Testis (tissue), 3 donors: ENCODE data around the gene MAML2. TPM values are rescaled to one million over a fixed set of nuclear protein-coding genes. Genes with fewer than 3 reads are reported as not detected.

Source experiments
- DNase-seq: peaks from one replicate; pipeline ENCODE4 v3.0.0-alpha.2; 2019
- H3K27ac ChIP-seq, 2 donors: fragments of 200-600 bp; sonication (generic); one replicate each; pipeline ENCODE4 v1.5.1; 2019
- H3K27me3 ChIP-seq: fragments of 200-600 bp; sonication (generic); one replicate; pipeline ENCODE4 v1.5.1; 2019
- H3K36me3 ChIP-seq: fragments of 200-600 bp; sonication (generic); one replicate; pipeline ENCODE4 v1.5.1; 2017; ENCODE audit warnings: low read depth; ENCODE audit errors: missing control alignments
- H3K4me1 ChIP-seq: fragments of 200-600 bp; sonication (generic); one replicate; pipeline ENCODE4 v1.5.1; 2019
- H3K4me3 ChIP-seq, 2 donors: fragments of 200-600 bp; sonication (generic); one replicate each; pipeline ENCODE4 v1.5.1; 2017 to 2019
- H3K9me3 ChIP-seq: fragments of 200-600 bp; sonication (generic); one replicate; pipeline ENCODE4 v1.5.1; 2017
- CTCF ChIP-seq, 3 experiments: fragments of 450-650 bp in 2 of 3; fragments of 200-600 bp in 1 of 3; sonication (generic) in 1 of 3; IDR thresholded peaks; one replicate each; pipeline ENCODE4 v1.5.1; 2016 to 2019; ENCODE audit warnings: antibody characterized with exemption in 3 of 3, mild to moderate bottlenecking in 2 of 3, moderate library complexity in 1 of 3
- POLR2A ChIP-seq: fragments of 450-650 bp; IDR thresholded peaks from one replicate; pipeline ENCODE4 v1.6.1; 2017; ENCODE audit warnings: antibody characterized with exemption, mild to moderate bottlenecking, moderate library complexity
- WGBS, 2 donors: methylation state at CpG; one replicate each; pipeline ENCODE4 v1.1.5; 2018; 5-methylcytosine and 5-hydroxymethylcytosine counted together
- intact Hi-C: fragments of 100-400 bp; cut with DNase I; formaldehyde crosslinking; loops from one replicate; pipeline ENCODE4 v1.15.1; 2023; ENCODE audit warnings: low total_unique reads
- polyA plus RNA-seq: library from polyadenylated mRNA; stranded (reverse); fragments of 350-450 nt; fragmentation: Illumina TruSeq; extraction: RNeasy Lipid Tissue Mini Kit (QIAGEN cat#74804); gene quantifications from one replicate; pipeline ENCODE4 v1.2.3, GENCODE V29; 2014; ENCODE audit warnings: low read depth, low replicate concordance; ENCODE audit not compliant: insufficient read depth
- total RNA-seq, 2 donors: library from RNA; depleted of rRNA; stranded (reverse); fragments of >200 nt; gene quantifications; one replicate each; pipeline ENCODE4 v1.2.3, GENCODE V29; 2016

Gene MAML2
- total and polyA plus RNA-seq, 3 donors from 2014 or later: 5.1 to 23.6 (median 17.6) TPM

GRCh38 chr11:96195671-96196070 is 147.3 kb downstream of the MAML2 start:
- Histone ChIP-seq H3K27me3 (no peaks in the 10 kb centered on the region), H3K4me3 (no peak overlapping the region), H3K27ac (no peak overlapping the region), H3K9me3 (no peaks in the 10 kb centered on the region), H3K4me1 (peaks cover 26% of the 10 kb centered on the region), H3K36me3 (no peaks in the 10 kb centered on the region)
- intact Hi-C loops: no loop called here
- no peak for DNase-seq
- WGBS, 2 donors: 85 to 86% methylated on average over 3 of the region's 3 CpGs
- TF ChIP-seq CTCF (IDR thresholded peaks at IDR 0.05) (no peak), POLR2A (no peak)

GRCh38 chr11:96194581-96195374 is 148.2 kb downstream of the MAML2 start:
- 22 to 29% methylated on average over 1 of the region's 1 CpG for WGBS, 2 donors
- Histone ChIP-seq H3K9me3 (no peaks in the 10 kb centered on the region), H3K4me3 (no peak overlapping the region), H3K27me3 (no peaks in the 10 kb centered on the region), H3K36me3 (no peaks in the 10 kb centered on the region), H3K27ac (no peak overlapping the region), H3K4me1 (peaks cover 18% of the 10 kb centered on the region)
- DNase-seq: no peak
- TF ChIP-seq CTCF (IDR thresholded peaks at IDR 0.05): no peak
- no peak for TF ChIP-seq POLR2A
- intact Hi-C loops: no loop called here

- TF ChIP-seq CTCF (IDR thresholded peaks at IDR 0.05) (no peak), POLR2A (no peak)
- no peak overlapping the region for H3K27ac ChIP-seq
- DNase-seq: no peak
- 80 to 91% methylated on average over 4 of the region's 4 CpGs for WGBS, 2 donors
- H3K4me1 ChIP-seq: peaks cover 16% of the 10 kb centered on the region
- no peaks in the 10 kb centered on the region for H3K36me3 ChIP-seq
- H3K4me3 ChIP-seq: no peak overlapping the region
- intact Hi-C loops: no loop called here
- no peaks in the 10 kb centered on the region for H3K9me3 ChIP-seq
- H3K27me3 ChIP-seq: no peaks in the 10 kb centered on the region
Observed at GRCh38 chr11:96193745-96194443, 149.1 kb downstream of the MAML2 start.

GRCh38 chr11:96191752-96192151 is 151.2 kb downstream of the MAML2 start:
- Histone ChIP-seq H3K27ac (no peak overlapping the region), H3K4me3 (no peak overlapping the region), H3K36me3 (no peaks in the 10 kb centered on the region), H3K9me3 (no peaks in the 10 kb centered on the region), H3K4me1 (peaks cover 22% of the 10 kb centered on the region), H3K27me3 (no peaks in the 10 kb centered on the region)
- intact Hi-C loops: no loop called here
- 60 to 78% methylated on average over 4 of the region's 4 CpGs for WGBS, 2 donors
- no peak for DNase-seq
- TF ChIP-seq POLR2A (no peak), CTCF (IDR thresholded peaks at IDR 0.05) (no peak)
